ENCODE measurements around the gene ZFP91.
A peak's percentile ranks its signal among the peaks of the same experiment; 100 is the strongest.

ZFP91 gene

GRCh38 chr11:58625826-58626460 lies 47.1 kb downstream of the ZFP91 start:
- TF ChIP-seq CTCF (IDR thresholded peaks at IDR 0.05; ENCODE audit: low read depth, low read length, missing control alignments) = no peak
- DNase-seq (ENCODE audit: extremely low read depth, low read depth) = no peak
- no peak overlapping the region for H3K4me3 ChIP-seq (replicated peaks; ENCODE audit: low read depth, low read length)

GRCh38 chr11:58626934-58627483 lies 48.1 kb downstream of the ZFP91 start:
- no peak overlapping the region for H3K4me3 ChIP-seq (replicated peaks; ENCODE audit: low read depth, low read length)
- DNase-seq (ENCODE audit: extremely low read depth, low read depth) = no peak

GRCh38 chr11:58628446-58628845 lies 49.6 kb downstream of the ZFP91 start:
- no peak for TF ChIP-seq CTCF (IDR thresholded peaks at IDR 0.05; ENCODE audit: low read depth, low read length, missing control alignments)
- H3K4me3 ChIP-seq (replicated peaks; ENCODE audit: low read depth, low read length) = no peak overlapping the region
- DNase-seq (ENCODE audit: extremely low read depth, low read depth) = no peak

More at GRCh38 chr11:58626934-58627483, 48.1 kb downstream of the ZFP91 start:
- no peak for TF ChIP-seq CTCF (IDR thresholded peaks at IDR 0.05; ENCODE audit: low read depth, low read length, missing control alignments)

GRCh38 chr11:58629857-58630256 lies 51.0 kb downstream of the ZFP91 start:
- no peak overlapping the region for H3K4me3 ChIP-seq (replicated peaks; ENCODE audit: low read depth, low read length)
- peak; percentile 69 for TF ChIP-seq CTCF (IDR thresholded peaks at IDR 0.05; ENCODE audit: low read depth, low read length, missing control alignments)
- no peak for DNase-seq (ENCODE audit: extremely low read depth, low read depth)

- no peak overlapping the region for H3K4me3 ChIP-seq (replicated peaks; ENCODE audit: low read depth, low read length)
- TF ChIP-seq CTCF (IDR thresholded peaks at IDR 0.05; ENCODE audit: low read depth, low read length, missing control alignments) = no peak
- no peak for DNase-seq (ENCODE audit: extremely low read depth, low read depth)
These were observed 52.5 kb downstream of the ZFP91 start for GRCh38 chr11:58631378-58631777.

GRCh38 chr11:58632510-58632909 lies 53.6 kb downstream of the ZFP91 start:
- DNase-seq (ENCODE audit: extremely low read depth, low read depth) = no peak
- no peak for TF ChIP-seq CTCF (IDR thresholded peaks at IDR 0.05; ENCODE audit: low read depth, low read length, missing control alignments)
- no peak overlapping the region for H3K4me3 ChIP-seq (replicated peaks; ENCODE audit: low read depth, low read length)

GRCh38 chr11:58636587-58636986 lies 57.7 kb downstream of the ZFP91 start:
- no peak for DNase-seq (ENCODE audit: extremely low read depth, low read depth)
- H3K4me3 ChIP-seq (replicated peaks; ENCODE audit: low read depth, low read length) = no peak overlapping the region

More at GRCh38 chr11:58636587-58636986, 57.7 kb downstream of the ZFP91 start:
- no peak for TF ChIP-seq CTCF (IDR thresholded peaks at IDR 0.05; ENCODE audit: low read depth, low read length, missing control alignments)

Measured in HFF-Myc (cell line).